Hepatocyte (in vitro differentiated cells): ENCODE results near the gene CD9. TPM values are rescaled to one million over a fixed set of nuclear protein-coding genes. Genes with fewer than 3 reads are reported as not detected.
A peak's percentile ranks its signal among the peaks of the same experiment; 100 is the strongest.

Source experiments
- DNase-seq: peaks from one replicate; pipeline ENCODE4 v3.0.0-alpha.2; 2016; ENCODE audit warnings: low spot score
- H2AFZ ChIP-seq: fragments of 200-600 bp; sonication (generic); 2 replicates; pipeline ENCODE4 v1.6.0; 2016; ENCODE audit warnings: antibody characterized with exemption, mild to moderate bottlenecking
- H3K27ac ChIP-seq: fragments of 200-600 bp; sonication (generic); 2 replicates; pipeline ENCODE4 v1.5.1; 2016; ENCODE audit warnings: mild to moderate bottlenecking
- H3K27me3 ChIP-seq: fragments of 200-600 bp; sonication (generic); 2 replicates; pipeline ENCODE4 v1.6.1; 2016
- H3K36me3 ChIP-seq: fragments of 200-600 bp; sonication (generic); replicated peaks from 2 replicates; pipeline ENCODE4 v1.5.1; 2016; ENCODE audit warnings: low read depth; ENCODE audit not compliant: insufficient read depth
- H3K4me1 ChIP-seq: fragments of 200-600 bp; sonication (generic); 2 replicates; pipeline ENCODE4 v1.5.1; 2016; ENCODE audit warnings: mild to moderate bottlenecking, moderate library complexity; ENCODE audit not compliant: insufficient read depth
- H3K4me2 ChIP-seq: fragments of 200-600 bp; sonication (generic); 2 replicates; pipeline ENCODE4 v1.6.0; 2016
- H3K4me3 ChIP-seq: fragments of 200-600 bp; sonication (generic); 2 replicates; pipeline ENCODE4 v1.5.1; 2016; ENCODE audit warnings: mild to moderate bottlenecking
- H3K79me2 ChIP-seq: fragments of 200-600 bp; sonication (generic); 2 replicates; pipeline ENCODE4 v1.6.0; 2017; ENCODE audit warnings: mild to moderate bottlenecking
- H3K9me2 ChIP-seq: fragments of 200-600 bp; sonication (generic); replicated peaks from 2 replicates; pipeline ENCODE4 v1.6.0; 2017; ENCODE audit warnings: mild to moderate bottlenecking; ENCODE audit not compliant: insufficient read depth
- H3K9me3 ChIP-seq: fragments of 200-600 bp; sonication (generic); 2 replicates; pipeline ENCODE4 v1.5.1; 2016; ENCODE audit warnings: low read depth, mild to moderate bottlenecking
- H4K20me1 ChIP-seq: fragments of 200-600 bp; sonication (generic); 2 replicates; pipeline ENCODE4 v1.6.0; 2016; ENCODE audit warnings: mild to moderate bottlenecking; ENCODE audit not compliant: insufficient read depth, poor library complexity, severe bottlenecking
- EZH2 ChIP-seq: fragments of 200-600 bp; sonication (generic); IDR thresholded peaks from 2 replicates; pipeline ENCODE4 v1.6.1; 2016; ENCODE audit warnings: antibody characterized with exemption, mild to moderate bottlenecking, borderline replicate concordance
- EZH2phosphoT487 ChIP-seq: fragments of 200-600 bp; sonication (generic); IDR thresholded peaks from one replicate; pipeline ENCODE4 v1.6.1; 2018; ENCODE audit warnings: antibody characterized with exemption, mild to moderate bottlenecking, low read depth, moderate library complexity; ENCODE audit not compliant: unreplicated experiment, severe bottlenecking
- WGBS: methylation state at CpG from one replicate; pipeline ENCODE4 v1.1.6; 2016; ENCODE audit warnings: low lambda C conversion rate; ENCODE audit errors: missing lambda C conversion rate; 5-methylcytosine and 5-hydroxymethylcytosine counted together
- polyA plus RNA-seq: library from polyadenylated mRNA; unstranded; fragments of >200 nt; fragmentation: Nextera tagmentation; extraction: Ambion mirVana; gene quantifications from 2 replicates; pipeline ENCODE4 v1.2.1, GENCODE V29; 2016
- total RNA-seq: library from RNA; depleted of rRNA; stranded (reverse); fragments of >200 nt; gene quantifications from 2 replicates; pipeline ENCODE4 v1.2.3, GENCODE V29; 2014
- TF ChIP-seq, protein P1 (sequence below): fragments of 200-600 bp; sonication (generic); IDR thresholded peaks from 2 replicates; pipeline ENCODE4 v1.5.1; 2016; ENCODE audit warnings: antibody characterized with exemption, mild to moderate bottlenecking; ENCODE audit not compliant: poor library complexity

The CD9 gene
- total and polyA plus RNA-seq, 2 experiments from 2014 or later, result 117 to 188 TPM

DNA sequence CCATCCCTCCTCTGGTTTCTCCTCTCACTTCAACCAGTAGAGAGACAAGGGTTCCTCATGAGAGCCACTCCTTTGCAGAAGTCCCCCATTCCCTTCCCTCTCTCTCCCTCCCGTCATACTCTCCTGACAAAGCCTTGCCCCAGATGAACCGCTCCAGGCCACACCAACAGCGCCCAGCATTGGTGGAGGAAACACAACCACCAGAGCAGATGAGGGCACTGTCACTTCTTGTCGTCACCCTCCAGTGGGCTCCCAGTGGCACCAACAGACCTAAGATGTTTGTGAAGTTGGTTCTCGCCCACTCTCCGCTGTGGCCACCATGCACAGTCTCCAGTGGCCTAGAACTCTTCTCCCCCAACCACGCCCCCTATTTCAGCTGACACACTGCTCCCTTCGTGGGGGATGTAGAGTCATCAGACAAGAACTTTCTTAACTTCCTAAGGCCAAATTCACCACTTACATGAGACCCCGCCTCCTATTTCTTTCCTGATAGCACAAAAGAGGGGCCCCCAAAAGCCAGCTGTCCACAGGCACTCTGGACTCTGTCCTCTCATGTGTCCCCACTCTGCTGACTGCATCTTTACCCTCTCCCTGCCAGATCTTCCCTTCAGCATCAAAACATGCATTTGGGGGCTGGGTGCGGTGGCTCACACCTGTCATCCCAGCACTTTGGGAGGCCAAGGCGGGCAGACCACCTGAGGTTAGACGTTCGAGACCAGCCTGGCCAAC lies 81.0 kb downstream of the CD9 start:
- Histone ChIP-seq H2AFZ (no peak overlapping the region), H3K4me1 (peaks cover 20% of the 10 kb centered on the region), H4K20me1 (no peaks in the 10 kb centered on the region), H3K4me2 (no peak overlapping the region), H3K27me3 (no peaks in the 10 kb centered on the region), H3K36me3 (no peaks in the 10 kb centered on the region), H3K27ac (no peak overlapping the region), H3K79me2 (no peaks in the 10 kb centered on the region), H3K9me2 (no peaks in the 10 kb centered on the region), H3K4me3 (no peak overlapping the region), H3K9me3 (no peaks in the 10 kb centered on the region)
- WGBS, result 95% methylated on average over 13 of the region's 13 CpGs
- TF ChIP-seq EZH2, result no peak
- TF ChIP-seq, protein P1, sequence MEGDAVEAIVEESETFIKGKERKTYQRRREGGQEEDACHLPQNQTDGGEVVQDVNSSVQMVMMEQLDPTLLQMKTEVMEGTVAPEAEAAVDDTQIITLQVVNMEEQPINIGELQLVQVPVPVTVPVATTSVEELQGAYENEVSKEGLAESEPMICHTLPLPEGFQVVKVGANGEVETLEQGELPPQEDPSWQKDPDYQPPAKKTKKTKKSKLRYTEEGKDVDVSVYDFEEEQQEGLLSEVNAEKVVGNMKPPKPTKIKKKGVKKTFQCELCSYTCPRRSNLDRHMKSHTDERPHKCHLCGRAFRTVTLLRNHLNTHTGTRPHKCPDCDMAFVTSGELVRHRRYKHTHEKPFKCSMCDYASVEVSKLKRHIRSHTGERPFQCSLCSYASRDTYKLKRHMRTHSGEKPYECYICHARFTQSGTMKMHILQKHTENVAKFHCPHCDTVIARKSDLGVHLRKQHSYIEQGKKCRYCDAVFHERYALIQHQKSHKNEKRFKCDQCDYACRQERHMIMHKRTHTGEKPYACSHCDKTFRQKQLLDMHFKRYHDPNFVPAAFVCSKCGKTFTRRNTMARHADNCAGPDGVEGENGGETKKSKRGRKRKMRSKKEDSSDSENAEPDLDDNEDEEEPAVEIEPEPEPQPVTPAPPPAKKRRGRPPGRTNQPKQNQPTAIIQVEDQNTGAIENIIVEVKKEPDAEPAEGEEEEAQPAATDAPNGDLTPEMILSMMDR, result no peak
- no peak for TF ChIP-seq EZH2phosphoT487
- no peak for DNase-seq

GRCh38 chr12:6282453-6282840 lies 82.2 kb downstream of the CD9 start:
- Histone ChIP-seq H3K4me1 (peaks cover 20% of the 10 kb centered on the region), H3K27me3 (no peaks in the 10 kb centered on the region), H3K27ac (no peak overlapping the region), H3K79me2 (no peaks in the 10 kb centered on the region), H3K36me3 (no peaks in the 10 kb centered on the region), H2AFZ (no peak overlapping the region), H3K4me2 (no peak overlapping the region), H3K4me3 (no peak overlapping the region), H3K9me3 (no peaks in the 10 kb centered on the region), H4K20me1 (no peaks in the 10 kb centered on the region), H3K9me2 (no peaks in the 10 kb centered on the region)
- WGBS, result 95% methylated on average over 4 of the region's 4 CpGs
- DNase-seq, result no peak
- TF ChIP-seq EZH2phosphoT487, result no peak
- TF ChIP-seq, protein P1, result no peak
- TF ChIP-seq EZH2, result no peak

- Histone ChIP-seq H3K4me1 (peaks cover 10% of the 10 kb centered on the region), H3K27ac (no peak overlapping the region), H3K9me2 (no peaks in the 10 kb centered on the region), H3K4me3 (no peak overlapping the region), H3K27me3 (no peaks in the 10 kb centered on the region), H3K4me2 (no peak overlapping the region), H3K9me3 (no peaks in the 10 kb centered on the region), H4K20me1 (no peaks in the 10 kb centered on the region), H3K36me3 (no peaks in the 10 kb centered on the region), H2AFZ (no peak overlapping the region), H3K79me2 (no peaks in the 10 kb centered on the region)
- WGBS, result 94% methylated on average over 12 of the region's 12 CpGs
- no peak for TF ChIP-seq EZH2phosphoT487
- no peak for TF ChIP-seq EZH2
- TF ChIP-seq, protein P1, result no peak
- DNase-seq, result no peak
These were observed 84.1 kb downstream of the CD9 start for GRCh38 chr12:6284273-6284672.

DNA sequence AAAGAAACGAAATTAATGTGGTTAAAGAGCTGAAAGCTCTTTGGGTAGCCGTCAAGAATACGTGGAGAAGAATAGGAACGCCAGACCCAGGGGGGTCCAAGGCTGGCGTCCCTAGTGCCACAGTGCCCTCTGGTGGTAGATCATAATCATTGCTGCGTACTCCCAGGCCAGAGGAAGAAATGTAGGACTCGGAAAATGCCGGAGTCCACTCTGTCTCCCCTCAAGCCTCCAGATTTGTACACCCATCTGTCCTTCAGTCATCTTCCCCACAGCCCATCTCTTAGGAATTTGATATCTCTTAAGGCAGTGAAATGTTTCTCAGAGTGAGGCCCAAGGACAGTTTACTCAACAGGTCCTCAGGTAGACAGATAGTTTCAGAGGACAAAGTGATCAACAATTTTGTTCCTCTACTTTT lies 84.9 kb downstream of the CD9 start:
- Histone ChIP-seq H2AFZ (no peak overlapping the region), H3K4me3 (no peak overlapping the region), H3K27me3 (no peaks in the 10 kb centered on the region), H3K9me2 (no peaks in the 10 kb centered on the region), H3K27ac (no peak overlapping the region), H3K9me3 (no peaks in the 10 kb centered on the region), H4K20me1 (no peaks in the 10 kb centered on the region), H3K79me2 (no peaks in the 10 kb centered on the region), H3K4me2 (no peak overlapping the region), H3K4me1 (peaks cover 2% of the 10 kb centered on the region), H3K36me3 (no peaks in the 10 kb centered on the region)
- DNase-seq, result peak; percentile 87
- TF ChIP-seq, protein P1, result peak; percentile 91
- no peak for TF ChIP-seq EZH2phosphoT487
- 6% methylated on average over 8 of the region's 8 CpGs for WGBS
